ENCODE results near the gene PARP11. TPM values are rescaled to one million over a fixed set of nuclear protein-coding genes. Genes with fewer than 3 reads are reported as not detected.

The PARP11 gene, protein sequence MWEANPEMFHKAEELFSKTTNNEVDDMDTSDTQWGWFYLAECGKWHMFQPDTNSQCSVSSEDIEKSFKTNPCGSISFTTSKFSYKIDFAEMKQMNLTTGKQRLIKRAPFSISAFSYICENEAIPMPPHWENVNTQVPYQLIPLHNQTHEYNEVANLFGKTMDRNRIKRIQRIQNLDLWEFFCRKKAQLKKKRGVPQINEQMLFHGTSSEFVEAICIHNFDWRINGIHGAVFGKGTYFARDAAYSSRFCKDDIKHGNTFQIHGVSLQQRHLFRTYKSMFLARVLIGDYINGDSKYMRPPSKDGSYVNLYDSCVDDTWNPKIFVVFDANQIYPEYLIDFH
- total RNA-seq: 11.1 and 11.4 TPM in 2 replicates

DNA sequence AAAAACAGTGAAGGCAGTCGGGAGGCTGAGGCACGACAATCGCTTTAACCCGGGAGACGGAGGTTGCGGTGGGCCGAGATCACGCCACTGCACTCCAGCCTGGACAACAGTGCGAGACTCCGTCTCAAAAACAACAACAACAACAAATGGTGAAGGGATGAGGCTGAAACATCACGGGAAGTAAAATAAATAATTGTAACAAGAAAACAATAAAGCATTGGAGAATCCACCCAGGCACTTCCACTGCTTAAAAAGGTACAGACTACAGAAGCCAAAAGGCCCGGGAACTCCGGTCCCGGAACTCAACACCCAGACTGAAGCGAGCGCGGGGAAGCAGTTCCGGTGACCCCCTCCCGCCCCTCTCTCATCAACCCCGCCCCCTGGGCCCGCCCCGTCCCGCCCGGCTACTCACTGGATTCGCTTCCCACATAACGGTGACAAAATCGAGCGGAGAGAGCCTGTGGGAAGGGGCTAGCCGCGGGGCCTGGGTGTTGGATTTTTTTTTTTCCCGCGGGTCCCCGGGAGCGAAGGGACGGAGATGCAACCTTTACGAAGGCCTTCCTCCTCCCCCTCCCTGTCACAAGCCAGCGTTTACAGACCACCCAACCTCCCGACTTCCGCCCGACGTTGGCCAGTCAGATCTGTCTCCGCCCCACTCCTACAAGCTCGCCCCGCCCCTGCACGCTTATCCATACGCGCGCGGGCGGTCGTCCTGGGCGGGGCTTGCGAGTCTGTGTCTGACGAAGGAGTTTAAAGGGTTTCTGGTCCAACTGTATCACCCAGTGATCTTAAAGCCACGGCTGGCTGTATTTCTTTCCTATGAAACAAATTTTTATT, at the start of gene PARP11:
Gene PARP11 (minus strand): TSS at position 600 of the 837 bp plus-strand sequence. CDS start 170 bp downstream, at position 430.

Other genes with a start within 250 kb of the PARP11 start
- 1.2 and 1.4 TPM in 2 replicates for gene CRACR2A, start 120.3 kb downstream of the PARP11 start, total RNA-seq